ENCODE measurements around the gene DDOST.

DDOST gene

DNA sequence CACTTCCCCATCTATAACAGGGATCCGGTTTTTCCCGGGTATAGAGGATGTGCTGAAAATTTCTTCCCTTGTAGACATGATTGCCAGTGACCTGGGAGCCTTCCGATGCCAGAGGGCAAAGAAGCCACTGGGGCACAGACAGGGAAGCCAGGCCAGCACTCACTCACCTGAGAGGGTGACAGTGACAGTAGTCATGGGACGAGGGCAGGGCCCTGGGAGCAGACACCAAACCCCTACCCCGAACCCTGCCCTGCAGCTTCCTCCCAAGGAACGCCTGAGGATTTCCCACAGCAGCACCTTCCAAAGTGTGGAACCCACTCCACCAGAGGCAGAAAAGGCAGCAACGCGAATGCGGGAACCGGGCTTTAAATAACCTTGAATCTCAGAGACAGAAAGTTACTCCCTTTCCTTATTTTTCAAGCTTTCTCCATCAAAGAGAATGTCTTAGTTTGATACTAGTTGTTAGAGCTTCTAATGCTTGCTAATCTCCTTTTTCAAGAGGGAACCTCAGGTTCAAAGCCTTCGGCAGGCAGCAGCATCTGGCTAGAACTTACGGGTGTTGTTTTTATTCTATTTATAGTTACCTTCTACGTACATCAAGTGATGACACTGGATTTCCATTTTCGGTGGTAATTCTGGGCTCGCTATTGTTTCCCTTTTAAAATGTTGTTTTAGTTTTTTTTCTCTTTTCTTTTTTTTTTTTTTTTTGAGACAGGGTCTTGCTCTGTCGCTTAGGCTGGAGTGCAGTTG, 2.8 kb downstream of the DDOST start:
- DNase-seq = no peak

GRCh38 chr1:20657024-20657423, 4.1 kb downstream of the DDOST start:
- DNase-seq = no peak

- no peak for DNase-seq
Observed at GRCh38 chr1:20654104-20654690, 7.0 kb downstream of the DDOST start.

GRCh38 chr1:20652300-20652699, 8.9 kb downstream of the DDOST start:
- DNase-seq = no peak

DNA sequence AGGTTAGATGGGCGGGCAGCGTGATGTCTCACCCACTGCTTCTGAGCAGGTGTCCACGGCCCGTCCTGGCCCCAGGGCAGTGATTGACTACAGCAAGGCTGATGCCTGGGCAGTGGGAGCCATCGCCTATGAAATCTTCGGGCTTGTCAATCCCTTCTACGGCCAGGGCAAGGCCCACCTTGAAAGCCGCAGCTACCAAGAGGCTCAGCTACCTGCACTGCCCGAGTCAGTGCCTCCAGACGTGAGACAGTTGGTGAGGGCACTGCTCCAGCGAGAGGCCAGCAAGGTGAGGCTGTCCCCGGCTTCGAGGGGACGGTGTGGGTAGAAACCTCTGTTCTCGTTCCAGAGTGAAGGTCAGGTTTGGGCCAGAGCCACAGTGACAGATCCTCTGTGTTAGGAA, 12.2 kb downstream of the DDOST start:
- DNase-seq = no peak

GRCh38 chr1:20648438-20648837, 12.7 kb downstream of the DDOST start:
- DNase-seq = no peak

- DNase-seq = no peak
Observed at GRCh38 chr1:20645414-20645813, 15.8 kb downstream of the DDOST start.

- no peak for DNase-seq
Observed at GRCh38 chr1:20644416-20644815, 16.8 kb downstream of the DDOST start.

DNA sequence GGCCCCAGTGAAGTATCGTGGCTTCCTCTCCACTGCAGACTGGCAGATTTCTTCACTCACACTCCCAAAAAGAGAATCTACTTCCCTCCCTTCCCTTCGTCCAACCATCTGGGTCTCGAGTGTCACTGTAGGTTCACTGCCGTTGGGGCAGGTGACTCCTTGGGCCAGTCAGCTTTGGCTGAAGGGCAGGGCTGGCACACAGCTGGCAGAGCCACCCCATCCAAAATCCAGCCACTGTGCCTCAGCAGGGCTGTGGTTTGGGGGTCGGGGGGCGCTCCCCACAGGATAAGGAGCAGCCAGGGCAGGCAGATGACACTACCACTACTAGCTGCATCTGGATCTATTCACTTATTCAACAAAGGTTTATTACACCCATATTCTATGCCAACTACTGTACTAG, 18.1 kb downstream of the DDOST start:
- no peak for DNase-seq

DNA sequence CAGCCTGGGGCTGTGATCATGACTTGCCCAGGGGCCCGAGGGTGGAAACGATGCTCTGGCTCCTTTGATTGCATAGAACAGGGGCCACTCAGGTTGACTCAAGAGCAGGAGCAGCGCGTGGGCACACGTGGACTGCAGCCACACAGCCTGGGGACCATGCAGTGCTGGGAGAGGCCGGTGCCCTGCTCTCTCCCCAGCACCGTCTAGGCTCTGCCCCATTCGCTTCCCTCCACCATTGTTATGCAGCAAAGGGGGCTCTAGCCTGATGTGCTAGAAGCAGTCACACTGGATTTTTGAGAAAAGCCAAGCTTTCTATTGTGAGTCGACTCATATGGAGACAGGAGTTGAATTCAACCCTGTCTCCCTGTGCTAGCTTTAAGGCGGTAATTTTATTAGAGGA, 19.2 kb downstream of the DDOST start:
- DNase-seq = no peak

DNA sequence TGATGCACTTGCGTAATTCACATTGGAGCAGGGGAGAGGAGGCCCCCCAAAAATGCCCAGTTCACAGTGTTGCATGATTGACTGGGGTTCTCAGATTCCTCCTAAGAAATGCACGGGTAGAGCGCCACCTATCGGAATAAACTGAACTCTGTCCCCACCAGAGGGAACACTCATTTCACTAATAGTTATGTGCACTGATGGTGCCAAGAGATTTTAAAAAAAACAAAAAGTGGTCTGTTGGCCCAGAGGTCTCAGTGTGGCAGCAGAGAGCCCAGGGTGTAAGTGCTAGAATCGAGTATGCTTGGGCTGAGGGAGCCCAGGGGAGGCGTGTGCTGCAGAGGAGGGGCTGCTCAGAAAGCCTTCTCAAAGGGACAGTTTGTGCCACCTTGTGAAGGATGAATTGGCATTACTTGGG, 21.0 kb downstream of the DDOST start:
- DNase-seq = no peak

- no peak for DNase-seq
Observed at GRCh38 chr1:20636785-20637347, 24.3 kb downstream of the DDOST start.

- no peak for DNase-seq
Observed at GRCh38 chr1:20634594-20635084, 26.5 kb downstream of the DDOST start.

GRCh38 chr1:20634065-20634593, 27.0 kb downstream of the DDOST start:
- no peak for DNase-seq

GRCh38 chr1:20633190-20634064, 27.7 kb downstream of the DDOST start, which contains the start of gene PINK1:
Gene PINK1 (plus strand): TSS chr1:20633458. CDS start chr1:20633549, 91 bp downstream.
- DNase-seq = no peak

DNA sequence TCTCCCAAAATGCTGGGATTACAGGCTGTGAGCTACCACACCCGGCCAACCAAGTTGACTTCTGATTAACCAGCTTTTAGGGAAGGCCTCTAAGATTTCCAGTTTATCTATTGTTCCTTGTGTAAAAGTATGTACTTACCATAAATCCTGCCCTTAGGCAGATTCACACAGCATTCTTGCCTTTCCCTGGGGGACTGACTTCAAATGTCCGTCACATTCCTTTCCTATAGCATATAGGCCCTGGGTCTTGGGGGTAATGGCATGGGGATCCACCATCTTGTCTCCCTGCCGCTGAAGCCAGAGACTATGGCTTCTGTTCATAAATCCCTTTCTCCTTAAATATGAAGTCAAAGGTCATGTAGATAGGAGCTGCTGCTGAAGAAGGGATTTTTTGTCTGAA, 28.8 kb downstream of the DDOST start:
- DNase-seq = no peak

DNA sequence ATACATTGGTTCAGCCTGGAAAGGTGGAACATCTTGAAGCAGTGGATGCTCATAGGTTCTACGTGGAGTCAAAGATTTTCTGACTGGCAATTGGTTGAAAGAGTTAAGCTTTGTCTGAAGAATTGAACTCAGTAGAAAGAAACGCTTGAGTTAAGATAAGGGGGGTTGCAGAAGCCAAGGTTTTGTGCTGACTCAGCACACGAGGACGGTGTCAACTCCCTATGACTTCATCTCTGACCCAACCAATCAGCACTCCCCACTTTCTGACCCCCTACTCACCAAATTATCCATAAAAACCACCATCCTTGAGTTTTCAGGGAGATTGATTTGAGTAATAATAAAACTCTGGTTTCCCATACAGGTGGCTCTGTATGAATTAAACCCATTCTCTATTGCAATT, 30.4 kb downstream of the DDOST start:
- no peak for DNase-seq

DNA sequence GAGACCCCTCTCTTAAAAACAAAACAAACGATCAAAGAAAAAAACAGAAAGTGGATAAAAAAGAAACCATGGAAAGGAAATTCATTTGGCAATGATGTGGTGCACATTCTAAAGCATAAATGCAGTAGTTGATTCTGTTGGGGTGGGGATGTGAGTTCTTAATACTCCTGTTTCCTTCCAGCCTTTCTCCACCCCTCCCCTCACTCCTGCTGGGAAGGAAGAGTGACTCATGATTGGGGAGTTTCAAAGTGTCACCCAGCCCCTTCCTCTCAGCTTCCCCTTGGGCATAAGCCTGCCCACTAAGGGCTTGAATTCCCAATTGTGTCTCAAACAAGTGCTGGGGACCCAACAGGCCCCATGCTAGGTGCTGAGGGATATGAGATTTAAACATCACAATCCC, 34.6 kb downstream of the DDOST start:
- no peak for DNase-seq

- no peak for DNase-seq
Observed at GRCh38 chr1:20626098-20626427, 35.1 kb downstream of the DDOST start.

DNA sequence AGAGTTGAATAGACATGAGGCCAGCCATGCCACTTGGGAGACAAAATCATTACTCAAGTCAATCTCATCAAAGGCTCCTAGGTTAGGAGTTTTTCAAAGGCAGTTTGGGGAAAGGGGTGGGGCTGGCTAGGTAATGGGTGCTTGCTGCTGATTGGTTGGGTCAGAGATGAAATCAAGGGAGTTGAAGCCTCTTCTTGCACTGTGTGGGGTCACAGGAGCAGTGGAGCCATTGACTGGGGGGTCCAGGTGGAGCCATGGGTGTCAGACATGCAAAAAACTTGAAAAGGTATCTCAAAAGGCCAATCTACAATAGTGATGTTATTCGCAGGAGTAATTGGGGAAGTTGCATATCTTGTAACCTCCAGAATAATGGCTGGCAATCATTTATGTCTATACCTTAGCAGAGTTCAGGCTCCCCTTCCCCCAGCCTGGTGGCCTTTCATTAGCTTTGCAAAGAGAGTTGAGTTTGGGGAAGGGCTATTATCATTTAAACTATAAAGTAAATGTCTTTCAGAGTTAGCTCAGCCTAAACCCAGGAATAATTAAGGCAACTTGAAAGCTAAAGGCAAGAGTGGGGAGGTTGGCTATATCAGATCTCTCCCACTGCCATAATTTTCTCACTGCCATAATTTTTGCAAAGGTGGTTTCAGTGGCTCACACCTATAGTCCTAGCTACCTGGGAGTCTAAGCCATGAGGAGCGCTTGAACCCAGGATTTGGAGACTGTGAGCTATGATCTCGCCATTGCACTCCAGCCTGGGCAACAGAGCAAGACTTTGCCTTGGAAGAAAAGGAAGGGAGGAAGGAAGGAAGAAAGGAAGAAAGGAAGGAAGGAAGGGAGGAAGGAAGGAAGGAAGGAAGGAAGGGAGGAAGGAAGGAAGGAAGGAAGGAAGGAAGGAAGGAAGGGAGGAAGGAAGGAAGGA, 35.7 kb downstream of the DDOST start:
- no peak for DNase-seq

- no peak for DNase-seq
Observed at GRCh38 chr1:20624709-20625108, 36.5 kb downstream of the DDOST start.

DNA sequence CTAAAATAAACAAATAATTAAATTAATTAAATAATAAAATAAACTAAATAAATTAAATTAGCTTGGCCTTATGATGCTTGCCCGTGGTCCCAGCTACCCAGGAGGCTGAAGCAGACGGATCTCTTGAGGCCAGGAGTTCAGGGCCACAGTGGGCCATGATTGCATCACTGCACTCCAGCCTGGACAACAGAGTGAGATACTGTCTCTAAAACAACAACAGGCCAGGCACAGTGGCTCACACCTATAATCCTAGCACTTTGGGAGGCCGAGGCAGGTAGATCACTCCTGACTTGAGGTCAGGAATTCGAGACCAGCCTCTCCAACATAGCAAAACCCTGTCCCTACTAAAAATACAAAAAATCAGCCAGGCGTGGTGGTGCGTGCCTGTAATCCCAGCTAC, 40.2 kb downstream of the DDOST start:
- DNase-seq = no peak
